A673 (cell line): Measurements from ENCODE around the gene GPAM. TPM values are rescaled to one million over a fixed set of nuclear protein-coding genes. Genes with fewer than 3 reads are reported as not detected.

Experiments used
- BruUV-seq: library from RNA; stranded (reverse); fragments of 400-500 nt; replicated peaks from 2 replicates; lab custom pipeline; 2021; lab: Mats Ljungman, UMichigan
- CTCF ChIA-PET: fragments of 300-600 bp; sonication (Branson Sonifier 250); formaldehyde crosslinking; loops from one replicate; lab custom pipeline; 2022; ENCODE audit warnings: antibody characterized with exemption; lab: Charles Lee
- POLR2A ChIA-PET: fragments of 300-600 bp; sonication (Branson Sonifier 250); formaldehyde crosslinking; loops from one replicate; lab custom pipeline; 2022; ENCODE audit warnings: antibody characterized with exemption; ENCODE audit not compliant: low non-redundant PET; lab: Charles Lee
- DNase-seq: peaks from one replicate; pipeline ENCODE4 v3.0.0-alpha.2; 2015; ENCODE audit warnings: low spot score
- H3K27ac ChIP-seq: fragments of 200-600 bp; sonication (generic); 2 replicates; pipeline ENCODE4 v1.5.1; 2016; ENCODE audit warnings: mixed run types, low read depth, mild to moderate bottlenecking, mixed read lengths, antibody characterized with exemption, low read length; ENCODE audit not compliant: poor library complexity, severe bottlenecking
- H3K27me3 ChIP-seq: fragments of 200-600 bp; sonication (generic); replicated peaks from 2 replicates; pipeline ENCODE4 v1.6.1; 2017; ENCODE audit warnings: mixed run types, low read depth, mild to moderate bottlenecking, mixed read lengths, antibody characterized with exemption, low read length; ENCODE audit not compliant: insufficient read depth, poor library complexity
- H3K36me3 ChIP-seq: fragments of 200-600 bp; sonication (generic); 2 replicates; pipeline ENCODE4 v1.6.1; 2016; ENCODE audit warnings: mixed run types, mild to moderate bottlenecking, mixed read lengths, antibody characterized with exemption, low read length; ENCODE audit not compliant: insufficient read depth, poor library complexity, severe bottlenecking
- H3K4me1 ChIP-seq: fragments of 200-600 bp; sonication (generic); 2 replicates; pipeline ENCODE4 v1.6.1; 2017; ENCODE audit warnings: mixed run types, mild to moderate bottlenecking, mixed read lengths, antibody characterized with exemption, low read length; ENCODE audit not compliant: insufficient read depth, poor library complexity, severe bottlenecking
- H3K4me3 ChIP-seq: fragments of 200-600 bp; sonication (generic); 2 replicates; pipeline ENCODE4 v1.5.1; 2016; ENCODE audit warnings: low read depth, mixed run types, mild to moderate bottlenecking, mixed read lengths, low read length; ENCODE audit not compliant: poor library complexity, severe bottlenecking
- H3K9me3 ChIP-seq: fragments of 200-600 bp; sonication (generic); 2 replicates; pipeline ENCODE4 v1.6.1; 2016; ENCODE audit warnings: mixed run types, low read depth, mild to moderate bottlenecking, mixed read lengths, antibody characterized with exemption, low read length; ENCODE audit not compliant: poor library complexity, severe bottlenecking
- CTCF ChIP-seq: fragments of 300-800, 200-600 bp; sonication (generic); conservative IDR thresholded peaks from 2 replicates; pipeline ENCODE4 v1.5.1; 2017; ENCODE audit warnings: low read depth, mild to moderate bottlenecking, antibody characterized with exemption, low read length, moderate library complexity, mixed read lengths
- EZH2 ChIP-seq: fragments of 200-600 bp; sonication (generic); IDR thresholded peaks from 2 replicates; pipeline ENCODE4 v1.6.1; 2017; ENCODE audit warnings: borderline replicate concordance, low read depth, mild to moderate bottlenecking, mixed read lengths, antibody characterized with exemption, low read length; ENCODE audit not compliant: poor library complexity, severe bottlenecking
- intact Hi-C: fragments of 100-400 bp; cut with micrococcal nuclease; formaldehyde crosslinking; loops from one replicate; pipeline ENCODE4 v1.10.0; 2022; ENCODE audit not compliant: unreplicated experiment
- total RNA-seq: library from RNA; stranded (reverse); gene quantifications from 2 replicates; pipeline ENCODE4 v1.2.3, GENCODE V29; 2021

GPAM gene
- total RNA-seq, 1 experiment from 2014 or later = 18.1 TPM

GRCh38 chr10:112213098-112213823, 29.7 kb upstream of the GPAM start:
- TF ChIP-seq EZH2 (no peak), CTCF (no peak)
- Histone ChIP-seq H3K27ac (no peak overlapping the region), H3K4me3 (no peak overlapping the region), H3K27me3 (no peaks in the 10 kb centered on the region), H3K9me3 (no peaks in the 10 kb centered on the region), H3K4me1 (peaks cover 8% of the 10 kb centered on the region), H3K36me3 (no peaks in the 10 kb centered on the region)
- no peak for DNase-seq
- CTCF ChIA-PET = no interaction called here
- POLR2A ChIA-PET = no interaction called here
- no TSS peak for BruUV-seq
- intact Hi-C loops = no loop called here

GRCh38 chr10:112210666-112211065, 27.1 kb upstream of the GPAM start:
- ChIA-PET CTCF (no interaction called here), POLR2A (no interaction called here)
- Histone ChIP-seq H3K9me3 (no peaks in the 10 kb centered on the region), H3K27me3 (no peaks in the 10 kb centered on the region), H3K36me3 (no peaks in the 10 kb centered on the region), H3K27ac (no peak overlapping the region), H3K4me1 (peaks cover 8% of the 10 kb centered on the region), H3K4me3 (no peak overlapping the region)
- no peak for DNase-seq
- BruUV-seq = no TSS peak
- intact Hi-C loops = no loop called here
- TF ChIP-seq EZH2 (no peak), CTCF (no peak)

GRCh38 chr10:112209684-112210131, 26.1 kb upstream of the GPAM start:
- peaks cover 8% of the 10 kb centered on the region for H3K4me1 ChIP-seq
- H3K36me3 ChIP-seq = no peaks in the 10 kb centered on the region
- CTCF ChIA-PET = no interaction called here
- TF ChIP-seq CTCF (no peak), EZH2 (no peak)
- intact Hi-C loops = no loop called here
- BruUV-seq = no TSS peak
- no peak overlapping the region for H3K4me3 ChIP-seq
- H3K27ac ChIP-seq = no peak overlapping the region
- POLR2A ChIA-PET = no interaction called here
- no peaks in the 10 kb centered on the region for H3K9me3 ChIP-seq
- no peaks in the 10 kb centered on the region for H3K27me3 ChIP-seq
- DNase-seq = peak; percentile 59
